Lung (tissue), 12 donors: ENCODE results near the gene BMERB1. TPM values are rescaled to one million over a fixed set of nuclear protein-coding genes. Genes with fewer than 3 reads are reported as not detected.

Source experiments
- ATAC-seq: fragments of 200-7000 bp; cut with Tn5 transposase; one replicate; pipeline ENCODE4 v1.9.1; 2020; ENCODE audit warnings: moderate number of reproducible peaks; ENCODE audit not compliant: insufficient read depth, low FRiP score
- DNase-seq, 3 donors: peaks; one replicate each; pipeline ENCODE4 v3.0.0-alpha.2; 2013 to 2017
- H3K27ac ChIP-seq, 2 donors: one replicate each; pipeline ENCODE4 v1.5.1; 2013; ENCODE audit warnings: mild to moderate bottlenecking in 2 of 2, moderate library complexity in 2 of 2, control low read depth in 1 of 2, inconsistent platforms in 1 of 2, low read depth in 1 of 2, low read length in 1 of 2
- H3K27me3 ChIP-seq, 3 donors: one replicate each; pipeline ENCODE4 v1.5.1; 2013; ENCODE audit warnings: low read length in 2 of 3; ENCODE audit not compliant: control insufficient read depth in 3 of 3, insufficient read depth in 3 of 3
- H3K36me3 ChIP-seq, 4 donors: one replicate each; pipeline ENCODE4 v1.5.1; 2013; ENCODE audit warnings: low read length in 4 of 4, mild to moderate bottlenecking in 1 of 4, moderate library complexity in 1 of 4; ENCODE audit not compliant: control insufficient read depth in 4 of 4, insufficient read depth in 4 of 4
- H3K4me1 ChIP-seq, 5 donors: one replicate each; pipeline ENCODE4 v1.5.1; 2013; ENCODE audit warnings: low read length in 5 of 5, mild to moderate bottlenecking in 2 of 5, moderate library complexity in 1 of 5; ENCODE audit not compliant: control insufficient read depth in 5 of 5, insufficient read depth in 5 of 5
- H3K4me3 ChIP-seq: one replicate; pipeline ENCODE4 v1.5.1; 2013; ENCODE audit warnings: mild to moderate bottlenecking, control low read depth, moderate library complexity
- H3K9ac ChIP-seq, 2 donors: one replicate each; pipeline ENCODE4 v1.5.1; 2013; ENCODE audit warnings: low read length in 2 of 2, control low read depth in 1 of 2; ENCODE audit not compliant: insufficient read depth in 1 of 2
- H3K9me3 ChIP-seq, 4 donors: one replicate each; pipeline ENCODE4 v1.5.1; 2013; ENCODE audit warnings: low read length in 3 of 4, mild to moderate bottlenecking in 1 of 4, moderate library complexity in 1 of 4; ENCODE audit not compliant: control insufficient read depth in 4 of 4, insufficient read depth in 3 of 4
- WGBS, 2 donors: extraction: QIAGEN DNeasy Blood & Tissue Kit; methylation state at CpG; one replicate each; pipeline ENCODE4 v1.1.7; 2013; 5-methylcytosine and 5-hydroxymethylcytosine counted together
- polyA plus RNA-seq, 2 donors: library from polyadenylated mRNA; stranded (reverse); fragments of 200-250 nt; gene quantifications; one replicate each; pipeline ENCODE4 v1.2.1, GENCODE V29; 2013
- total RNA-seq, 2 donors: library from RNA; depleted of rRNA in 1 of 2; stranded (reverse); fragments of >200 nt in 1 of 2; gene quantifications; one replicate each; pipeline ENCODE4 v1.2.1, GENCODE V29; 2014 to 2021
- TF ChIP-seq, protein P1 (sequence below): IDR thresholded peaks from 2 replicates; pipeline ENCODE4 v1.5.1; 2012; ENCODE audit warnings: mild to moderate bottlenecking; ENCODE audit errors: control extremely low read depth, extremely low read depth
- donor health status: control.
- donor health status: control.
- donor health status: Bipolar disorder and iron deficiency.
- donor health status: healthy.
- donor health status: DM: yes; HTN: yes; CAD: no.

Gene BMERB1
- total and polyA plus RNA-seq, 4 donors: 5.6 to 17.5 (median 7.9) TPM

DNA sequence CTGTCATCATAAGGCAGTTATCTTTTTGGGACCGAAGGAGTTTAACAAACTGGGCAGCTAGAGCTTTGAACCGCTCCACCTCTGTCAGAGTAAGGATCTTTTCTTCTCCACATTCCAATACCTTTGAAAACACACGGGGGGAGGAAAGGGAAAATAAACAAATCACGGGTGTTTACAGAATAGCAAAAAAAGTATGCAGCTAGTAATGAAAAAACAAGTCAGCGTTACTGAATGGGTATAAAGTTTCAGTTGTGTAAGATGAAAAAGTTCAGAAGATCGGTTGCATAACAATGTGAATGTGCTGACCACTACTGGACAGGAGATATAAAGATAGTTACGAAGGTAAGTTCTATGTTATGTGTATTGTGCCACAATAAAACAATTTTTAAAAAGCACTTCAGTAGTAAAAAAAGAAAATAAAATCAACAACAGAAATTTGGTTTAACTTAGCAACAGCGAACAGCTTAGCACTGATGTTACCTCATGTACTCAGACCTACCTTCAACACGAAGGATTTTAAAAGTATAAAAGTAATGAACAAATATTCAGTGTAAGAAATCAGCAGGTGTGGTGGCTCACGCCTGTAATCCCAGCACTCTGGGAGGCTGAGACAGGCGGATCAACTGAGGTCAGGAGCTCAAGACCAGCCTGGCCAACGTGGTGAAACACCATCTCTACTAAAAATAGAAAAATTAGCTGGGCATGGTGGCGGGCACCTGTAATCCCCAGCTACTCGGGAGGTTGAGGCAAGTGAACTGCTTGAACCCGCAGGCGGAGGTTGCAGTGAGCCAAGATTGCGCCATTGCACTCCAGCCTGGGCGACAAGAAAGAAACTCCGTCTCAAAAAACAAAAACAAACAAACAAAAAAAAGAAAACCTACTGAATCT lies 174.3 kb downstream of the BMERB1 start:
- ATAC-seq: no peak
- WGBS, 2 donors: 81 to 87% methylated on average over 19 of the region's 19 CpGs
- DNase-seq: no peak
- Histone ChIP-seq H3K27me3 (no peaks in the 10 kb centered on the region), H3K27ac (no peak overlapping the region), H3K9me3 (no peaks in the 10 kb centered on the region), H3K9ac (no peak overlapping the region), H3K4me3 (no peak overlapping the region), H3K36me3 (peaks cover 33 to 77% (median 48%) of the 10 kb centered on the region in 4 donors), H3K4me1 (peaks cover 0 to 5% (median 0%) of the 10 kb centered on the region in 5 donors)
- TF ChIP-seq, protein P1, sequence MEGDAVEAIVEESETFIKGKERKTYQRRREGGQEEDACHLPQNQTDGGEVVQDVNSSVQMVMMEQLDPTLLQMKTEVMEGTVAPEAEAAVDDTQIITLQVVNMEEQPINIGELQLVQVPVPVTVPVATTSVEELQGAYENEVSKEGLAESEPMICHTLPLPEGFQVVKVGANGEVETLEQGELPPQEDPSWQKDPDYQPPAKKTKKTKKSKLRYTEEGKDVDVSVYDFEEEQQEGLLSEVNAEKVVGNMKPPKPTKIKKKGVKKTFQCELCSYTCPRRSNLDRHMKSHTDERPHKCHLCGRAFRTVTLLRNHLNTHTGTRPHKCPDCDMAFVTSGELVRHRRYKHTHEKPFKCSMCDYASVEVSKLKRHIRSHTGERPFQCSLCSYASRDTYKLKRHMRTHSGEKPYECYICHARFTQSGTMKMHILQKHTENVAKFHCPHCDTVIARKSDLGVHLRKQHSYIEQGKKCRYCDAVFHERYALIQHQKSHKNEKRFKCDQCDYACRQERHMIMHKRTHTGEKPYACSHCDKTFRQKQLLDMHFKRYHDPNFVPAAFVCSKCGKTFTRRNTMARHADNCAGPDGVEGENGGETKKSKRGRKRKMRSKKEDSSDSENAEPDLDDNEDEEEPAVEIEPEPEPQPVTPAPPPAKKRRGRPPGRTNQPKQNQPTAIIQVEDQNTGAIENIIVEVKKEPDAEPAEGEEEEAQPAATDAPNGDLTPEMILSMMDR: no peak

GRCh38 chr16:15609286-15609649 lies 174.9 kb downstream of the BMERB1 start:
- H3K9ac ChIP-seq: no peak overlapping the region

DNA sequence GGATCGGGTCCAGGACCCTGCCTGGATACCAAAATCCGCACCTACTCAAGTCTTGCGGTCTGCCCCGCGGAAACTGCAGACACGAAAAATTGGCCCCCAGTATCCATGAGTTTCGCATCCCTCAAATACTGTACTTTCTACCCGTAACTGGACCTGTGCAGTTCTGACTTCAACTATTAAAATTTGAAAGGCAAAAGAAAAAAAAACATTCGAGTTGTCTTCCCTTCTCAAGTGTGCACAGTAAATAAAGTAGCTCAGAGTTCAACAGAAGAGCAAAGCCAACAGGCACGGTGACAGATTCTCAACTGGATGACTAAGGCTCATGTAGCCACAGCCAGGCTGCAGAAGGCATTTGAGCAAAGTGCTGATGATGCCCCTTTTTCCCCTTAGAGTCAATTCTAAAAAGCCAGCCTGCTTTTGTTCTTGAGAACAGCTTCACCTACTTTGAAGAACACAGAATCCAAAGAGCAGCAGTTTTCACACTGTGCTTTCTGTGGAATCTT lies 176.0 kb downstream of the BMERB1 start:
- Histone ChIP-seq H3K9me3 (no peaks in the 10 kb centered on the region), H3K27me3 (no peaks in the 10 kb centered on the region), H3K4me3 (no peak overlapping the region), H3K36me3 (peaks cover 38 to 67% (median 40%) of the 10 kb centered on the region in 4 donors), H3K4me1 (peaks cover 0 to 5% (median 0%) of the 10 kb centered on the region in 5 donors), H3K9ac (no peak overlapping the region), H3K27ac (no peak overlapping the region)
- WGBS, 2 donors: 94 to 96% methylated on average over 10 of the region's 10 CpGs
- DNase-seq: no peak
- ATAC-seq: no peak
- TF ChIP-seq, protein P1: no peak

More at GRCh38 chr16:15609286-15609649, 174.9 kb downstream of the BMERB1 start:
- no peak overlapping the region for H3K27ac ChIP-seq
- DNase-seq (no peak), ATAC-seq (no peak)
- TF ChIP-seq, protein P1: no peak
- H3K4me1 ChIP-seq: peaks cover 0 to 5% (median 0%) of the 10 kb centered on the region in 5 donors
- no peak overlapping the region for H3K4me3 ChIP-seq
- peaks cover 36 to 75% (median 45%) of the 10 kb centered on the region in 4 donors for H3K36me3 ChIP-seq
- H3K27me3 ChIP-seq: no peaks in the 10 kb centered on the region
- no peaks in the 10 kb centered on the region for H3K9me3 ChIP-seq
- WGBS, 2 donors: 84 to 86% methylated on average over 6 of the region's 6 CpGs
